ENCODE measurements around the gene FLYWCH1. TPM values are rescaled to one million over a fixed set of nuclear protein-coding genes. Genes with fewer than 3 reads are reported as not detected.

Gene FLYWCH1
- total and polyA plus RNA-seq, 2 donors (not counting 1 experiment from before 2014, with no cell fraction given): 78.3 to 120 TPM

GRCh38 chr16:2970563-2970962 lies 58.8 kb downstream of the FLYWCH1 start:
- Mint-ChIP-seq H3K4me1 (peaks cover 16% of the 10 kb centered on the region), H3K4me3 (peak overlapping the region; percentile 67), H3K27ac (no peak overlapping the region), H3K9me3 (ENCODE audit: insufficient read depth) (no peaks in the 10 kb centered on the region), H3K27me3 (peaks cover 12% of the 10 kb centered on the region)
- intact Hi-C loops (cut with micrococcal nuclease): no loop called here
- Histone ChIP-seq H3K4me3 (ENCODE audit: control extremely low read depth in 1 of 5, extremely low read depth in 1 of 5, insufficient read depth in 1 of 5, low read depth in 2 of 5, low read length in 4 of 5) (peak overlapping the region in 1 of 5 experiments; percentile 58), H3K4me1 (ENCODE audit: control insufficient read depth in 2 of 2, insufficient read depth in 2 of 2, low read length in 2 of 2) (peaks cover 36 to 41% of the 10 kb centered on the region in 2 donors), H2AFZ (ENCODE audit: insufficient read depth, low read depth, low read length, poor library complexity, severe bottlenecking) (no peak overlapping the region), H3K36me3 (replicated peaks in 1 of 2; ENCODE audit: control extremely low read depth in 1 of 2, control insufficient read depth in 1 of 2, extremely low read depth in 1 of 2, insufficient read depth in 2 of 2, low read length in 1 of 2) (no peaks in the 10 kb centered on the region), H3K9me3 (ENCODE audit: control extremely low read depth in 1 of 3, control insufficient read depth in 2 of 3, insufficient read depth in 1 of 3, low read length in 2 of 3) (peaks cover 0 to 19% (median 0%) of the 10 kb centered on the region in 3 donors), H3K27ac (ENCODE audit: low read length in 2 of 2) (no peak overlapping the region), H3K27me3 (replicated peaks in 1 of 4; ENCODE audit: control extremely low read depth in 1 of 4, control insufficient read depth in 3 of 4, insufficient read depth in 4 of 4, low read length in 3 of 4) (peaks cover 0 to 38% (median 11%) of the 10 kb centered on the region in 4 experiments), H4K20me1 (ENCODE audit: control insufficient read depth, insufficient read depth, low read length, poor library complexity, severe bottlenecking) (peaks cover 24% of the 10 kb centered on the region), H3K79me2 (ENCODE audit: control insufficient read depth, insufficient read depth, low read length) (no peaks in the 10 kb centered on the region), H3K4me2 (replicated peaks; ENCODE audit: low read depth, low read length, poor library complexity, severe bottlenecking) (peak overlapping the region; percentile 99), H3K9ac (ENCODE audit: low read length) (no peak overlapping the region)
- ATAC-seq (ENCODE audit: low read depth) (no peak), DNase-seq (no peak)
- CTCF ChIA-PET: interaction anchor here (0.9 to 1.5 kb wide), 3 partner anchors 10 to 16 kb away, joined by 3 to 4 read pairs (median 3); no protein-coding TSS in a partner anchor
- POLR2A ChIA-PET: interaction anchor here (0.6 to 1.3 kb wide), 2 partner anchors 10 to 58 kb away, joined by 6 to 7 read pairs; partner anchors contain the start of gene PKMYT1
- TF ChIP-seq EZH2 (IDR thresholded peaks at IDR 0.05; ENCODE audit: borderline replicate concordance, insufficient read depth, low read depth, low read length, poor library complexity, severe bottlenecking) (no peak), CTCF (IDR thresholded peaks at IDR 0.05) (no peak)
- 97% methylated on average over 3 of the region's 6 CpGs for WGBS (ENCODE audit: insufficient coverage)

GRCh38 chr16:2971134-2971984 lies 59.6 kb downstream of the FLYWCH1 start:
- no peak overlapping the region for H3K4me3 ChIP-seq (ENCODE audit: control extremely low read depth in 1 of 5, extremely low read depth in 1 of 5, insufficient read depth in 1 of 5, low read depth in 2 of 5, low read length in 4 of 5)
- no peak for DNase-seq
- peak overlapping the region; percentile 67 for H3K4me3 Mint-ChIP-seq
- TF ChIP-seq CTCF (IDR thresholded peaks at IDR 0.05) (no peak), EZH2 (IDR thresholded peaks at IDR 0.05; ENCODE audit: borderline replicate concordance, insufficient read depth, low read depth, low read length, poor library complexity, severe bottlenecking) (no peak)
- H4K20me1 ChIP-seq (ENCODE audit: control insufficient read depth, insufficient read depth, low read length, poor library complexity, severe bottlenecking): peaks cover 17% of the 10 kb centered on the region
- ATAC-seq (ENCODE audit: low read depth): no peak
- no peak overlapping the region for H3K9ac ChIP-seq (ENCODE audit: low read length)
- WGBS (ENCODE audit: insufficient coverage): 78% methylated on average over 31 of the region's 35 CpGs
- intact Hi-C loops (cut with micrococcal nuclease): no loop called here
- H3K4me1 Mint-ChIP-seq: peaks cover 16% of the 10 kb centered on the region
- no peak overlapping the region for H3K27ac Mint-ChIP-seq
- no peak overlapping the region for H3K4me2 ChIP-seq (replicated peaks; ENCODE audit: low read depth, low read length, poor library complexity, severe bottlenecking)
- no peaks in the 10 kb centered on the region for H3K36me3 ChIP-seq (replicated peaks in 1 of 2; ENCODE audit: control extremely low read depth in 1 of 2, control insufficient read depth in 1 of 2, extremely low read depth in 1 of 2, insufficient read depth in 2 of 2, low read length in 1 of 2)
- no peaks in the 10 kb centered on the region for H3K79me2 ChIP-seq (ENCODE audit: control insufficient read depth, insufficient read depth, low read length)
- ChIA-PET CTCF (interaction anchor here (0.8 to 1.6 kb wide), 3 partner anchors 9 to 103 kb away, joined by 3 to 4 read pairs (median 3); no protein-coding TSS in a partner anchor), POLR2A (interaction anchor here (0.5 kb wide), 1 partner anchor 53 kb away, joined by 4 read pairs; no protein-coding TSS in a partner anchor)
- H3K9me3 Mint-ChIP-seq (ENCODE audit: insufficient read depth): no peaks in the 10 kb centered on the region
- H3K27me3 ChIP-seq (replicated peaks in 1 of 4; ENCODE audit: control extremely low read depth in 1 of 4, control insufficient read depth in 3 of 4, insufficient read depth in 4 of 4, low read length in 3 of 4): peaks cover 0 to 30% (median 8%) of the 10 kb centered on the region in 4 experiments
- peaks cover 29 to 34% of the 10 kb centered on the region in 2 donors for H3K4me1 ChIP-seq (ENCODE audit: control insufficient read depth in 2 of 2, insufficient read depth in 2 of 2, low read length in 2 of 2)
- peaks cover 0 to 15% (median 0%) of the 10 kb centered on the region in 3 donors for H3K9me3 ChIP-seq (ENCODE audit: control extremely low read depth in 1 of 3, control insufficient read depth in 2 of 3, insufficient read depth in 1 of 3, low read length in 2 of 3)
- peaks cover 12% of the 10 kb centered on the region for H3K27me3 Mint-ChIP-seq
- no peak overlapping the region for H3K27ac ChIP-seq (ENCODE audit: low read length in 2 of 2)
- no peak overlapping the region for H2AFZ ChIP-seq (ENCODE audit: insufficient read depth, low read depth, low read length, poor library complexity, severe bottlenecking)

All from B cell (primary cell).